ENCODE data around the gene C7orf33. TPM values are rescaled to one million over a fixed set of nuclear protein-coding genes. Genes with fewer than 3 reads are reported as not detected.

The C7orf33 gene
- total and polyA plus RNA-seq, 2 of the 8 experiments (the other 6 are each of a cell fraction or from before 2014, with no cell fraction given) = not detected

- POLR2A ChIA-PET (ENCODE audit: partially characterized antibody) = interaction anchor here (0.8 to 1.2 kb wide), 3 partner anchors 12 to 37 kb away, joined by 3 to 6 read pairs (median 4); no protein-coding TSS in a partner anchor
- CTCF ChIA-PET (ENCODE audit: partially characterized antibody) = interaction anchor here (0.6 to 4.6 kb wide), 11 partner anchors 12 to 264 kb away, joined by 3 to 26 read pairs (median 4); no protein-coding TSS in a partner anchor
- H3K27me3 ChIP-seq (replicated peaks in 1 of 4; ENCODE audit: control insufficient read depth in 3 of 4, extremely low read depth in 1 of 4, insufficient read depth in 3 of 4, low read length in 3 of 4) = no peaks in the 10 kb centered on the region
- TF ChIP-seq USF2 (IDR thresholded peaks at IDR 0.05; ENCODE audit: low read length) (no peak), CTBP2 (IDR thresholded peaks at IDR 0.05; ENCODE audit: borderline replicate concordance, insufficient read depth, insufficient read length, low read length) (peak; percentile 45), CEBPB (IDR thresholded peaks at IDR 0.05; ENCODE audit: low read depth, low read length) (no peak), ZNF274 (IDR thresholded peaks at IDR 0.05; ENCODE audit: borderline replicate concordance, extremely low read depth, low read length) (no peak), MAX (IDR thresholded peaks at IDR 0.05) (peak; percentile 75), NRF1 (IDR thresholded peaks at IDR 0.05; ENCODE audit: low read depth, low read length) (no peak), JUND (IDR thresholded peaks at IDR 0.05; ENCODE audit: low read length) (no peak), SRF (IDR thresholded peaks at IDR 0.05; ENCODE audit: low read depth, low read length) (peak; percentile 38; the same call in 1 of the 2 replicates)
- TF ChIP-seq, protein P1, sequence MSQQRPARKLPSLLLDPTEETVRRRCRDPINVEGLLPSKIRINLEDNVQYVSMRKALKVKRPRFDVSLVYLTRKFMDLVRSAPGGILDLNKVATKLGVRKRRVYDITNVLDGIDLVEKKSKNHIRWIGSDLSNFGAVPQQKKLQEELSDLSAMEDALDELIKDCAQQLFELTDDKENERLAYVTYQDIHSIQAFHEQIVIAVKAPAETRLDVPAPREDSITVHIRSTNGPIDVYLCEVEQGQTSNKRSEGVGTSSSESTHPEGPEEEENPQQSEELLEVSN (IDR thresholded peaks at IDR 0.05) = 0 out of 2 replicates have a peak, but pooled peaks have one; percentile 22
- TF ChIP-seq, protein P2, sequence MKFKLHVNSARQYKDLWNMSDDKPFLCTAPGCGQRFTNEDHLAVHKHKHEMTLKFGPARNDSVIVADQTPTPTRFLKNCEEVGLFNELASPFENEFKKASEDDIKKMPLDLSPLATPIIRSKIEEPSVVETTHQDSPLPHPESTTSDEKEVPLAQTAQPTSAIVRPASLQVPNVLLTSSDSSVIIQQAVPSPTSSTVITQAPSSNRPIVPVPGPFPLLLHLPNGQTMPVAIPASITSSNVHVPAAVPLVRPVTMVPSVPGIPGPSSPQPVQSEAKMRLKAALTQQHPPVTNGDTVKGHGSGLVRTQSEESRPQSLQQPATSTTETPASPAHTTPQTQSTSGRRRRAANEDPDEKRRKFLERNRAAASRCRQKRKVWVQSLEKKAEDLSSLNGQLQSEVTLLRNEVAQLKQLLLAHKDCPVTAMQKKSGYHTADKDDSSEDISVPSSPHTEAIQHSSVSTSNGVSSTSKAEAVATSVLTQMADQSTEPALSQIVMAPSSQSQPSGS (IDR thresholded peaks at IDR 0.05; ENCODE audit: low read length) = no peak
Observed at GRCh38 chr7:148611692-148612091, 21.1 kb downstream of the C7orf33 start.

More at GRCh38 chr7:148611692-148612091, 21.1 kb downstream of the C7orf33 start:
- H4K5ac ChIP-seq (ENCODE audit: insufficient read length, low read depth, low read length) = no peak overlapping the region
- no peak overlapping the region for H3K23ac ChIP-seq (ENCODE audit: insufficient read length)
- no peak overlapping the region for H3K9ac ChIP-seq (replicated peaks in 1 of 4; ENCODE audit: extremely low read depth in 1 of 4, low read depth in 3 of 4, low read length in 3 of 4)
- peak; percentile 33 to 66 for DNase-seq (ENCODE audit: low read depth in 1 of 2, low spot score in 2 of 2)
- H3K9me3 ChIP-seq (ENCODE audit: insufficient read depth in 2 of 2, low read depth in 1 of 2, low read length in 1 of 2) = no peaks in the 10 kb centered on the region
- no peaks in the 10 kb centered on the region for H3K79me2 ChIP-seq (ENCODE audit: control insufficient read depth in 1 of 2, insufficient read depth in 2 of 2, low read length in 2 of 2)
- H3K14ac ChIP-seq (ENCODE audit: insufficient read length) = no peak overlapping the region
- H2AK5ac ChIP-seq (ENCODE audit: low read depth, low read length) = no peak overlapping the region
- H3K4me1 ChIP-seq (replicated peaks in 1 of 4; ENCODE audit: control insufficient read depth in 3 of 4, insufficient read depth in 4 of 4, low read length in 3 of 4) = peaks cover 1 to 7% (median 4%) of the 10 kb centered on the region in 4 experiments; a peak in 4 of 7 replicates
- no peak overlapping the region for H2BK120ac ChIP-seq (replicated peaks; ENCODE audit: low read depth, low read length)
- H2BK15ac ChIP-seq (ENCODE audit: low read length) = no peak overlapping the region
- H2BK20ac ChIP-seq (ENCODE audit: low read length) = no peak overlapping the region; the same call in 1 of the 2 replicates
- 63% methylated on average over 4 of the region's 4 CpGs; no CpG with 5 or more reads in 1 of the 2 experiments for WGBS, 2 experiments (ENCODE audit: extremely low coverage in 1 of 2, insufficient coverage in 1 of 2, insufficient read length in 1 of 2, insufficient replicate concordance in 2 of 2, low coverage in 1 of 2, low lambda C conversion rate in 2 of 2, missing lambda C conversion rate in 1 of 2)
- no peaks in the 10 kb centered on the region for H3K23me2 ChIP-seq (ENCODE audit: low read depth, low read length)
- no peak overlapping the region for H4K8ac ChIP-seq (ENCODE audit: extremely low read depth, insufficient read depth, low read length)
- no peak overlapping the region for H2AFZ ChIP-seq (ENCODE audit: low read length)
- H3K4me3 ChIP-seq (ENCODE audit: extremely low read depth in 1 of 4, insufficient read depth in 2 of 4, low read depth in 3 of 4, low read length in 4 of 4) = no peak overlapping the region
- no peak overlapping the region for H3K4ac ChIP-seq (replicated peaks; ENCODE audit: insufficient read length, low read depth, low read length)
- no peak for FAIRE-seq
- H4K20me1 ChIP-seq (replicated peaks in 1 of 2; ENCODE audit: control insufficient read depth in 1 of 2, insufficient read depth in 2 of 2, low read length in 2 of 2) = no peaks in the 10 kb centered on the region
- no peak overlapping the region for H2BK5ac ChIP-seq (ENCODE audit: low read depth, low read length)
- H4K91ac ChIP-seq (replicated peaks; ENCODE audit: insufficient read length, low read length) = no peak overlapping the region
- H3K18ac ChIP-seq (ENCODE audit: extremely low read depth, low read length) = peak overlapping the region; percentile 66; the same call in 1 of the 2 replicates
- no peaks in the 10 kb centered on the region for H3K79me1 ChIP-seq (ENCODE audit: low read depth, low read length)
- no peak overlapping the region for H3K4me2 ChIP-seq (ENCODE audit: insufficient read depth in 1 of 2, low read depth in 2 of 2, low read length in 2 of 2)
- H3K27ac ChIP-seq (ENCODE audit: low read depth, low read length) = no peak overlapping the region
- no peak overlapping the region for H2BK12ac ChIP-seq (ENCODE audit: low read depth, low read length)
- H3K56ac ChIP-seq (replicated peaks; ENCODE audit: insufficient read length, low read depth, low read length) = no peak overlapping the region
- no peaks in the 10 kb centered on the region for H3K36me3 ChIP-seq (ENCODE audit: control insufficient read depth in 2 of 4, insufficient read depth in 4 of 4, low read length in 3 of 4)

Data from H1 (cell line).